K562 (cell line): Measurements from ENCODE around the gene ACOX1. TPM values are rescaled to one million over a fixed set of nuclear protein-coding genes. Genes with fewer than 3 reads are reported as not detected.

Experiments
- ARID3B ChIP-seq: fragments of 250-450 bp; sonication (Bioruptor Pico); IDR thresholded peaks from 2 replicates; pipeline ENCODE4 v1.4.0; 2020; ENCODE audit warnings: borderline replicate concordance
- HMBOX1 ChIP-seq: sonication (generic); IDR thresholded peaks from 2 replicates; pipeline ENCODE4 v1.6.1; 2016
- KLF1 ChIP-seq: fragments of 450-650 bp; IDR thresholded peaks from 2 replicates; pipeline ENCODE4 v1.6.1; 2016; ENCODE audit warnings: missing genetic modification characterization, missing compliant biosample characterization
- MXI1 ChIP-seq: IDR thresholded peaks from 2 replicates; pipeline ENCODE4 v1.6.1; 2011; ENCODE audit warnings: low read depth, mild to moderate bottlenecking, improper control_type of control experiment, low read length
- MYBL2 ChIP-seq, 2 experiments: fragments of 450-650 bp in 1 of 2; sonication (generic) in 1 of 2; formaldehyde crosslinking in 1 of 2; IDR thresholded peaks; 2 replicates each; pipeline versions ENCODE4 v1.6.1 to v1.8.1; 2017 to 2022; ENCODE audit warnings: borderline replicate concordance in 1 of 2, inconsistent platforms in 1 of 2, low read depth in 1 of 2, mild to moderate bottlenecking in 1 of 2, missing genetic modification reagents in 1 of 2, moderate library complexity in 1 of 2
- NCOA1 ChIP-seq: fragments of 450-650 bp; IDR thresholded peaks from 2 replicates; pipeline ENCODE4 v1.6.1; 2016; ENCODE audit warnings: low read depth
- NFIX ChIP-seq: fragments of 250-450 bp; sonication (Bioruptor Pico); IDR thresholded peaks from 2 replicates; pipeline ENCODE4 v1.4.0; 2020; ENCODE audit warnings: low read depth, mild to moderate bottlenecking, moderate library complexity
- PBX2 ChIP-seq, 2 experiments: IDR thresholded peaks in 1 of 2; conservative IDR thresholded peaks in 1 of 2; 2 replicates each; pipeline ENCODE4 v1.6.1; 2016; ENCODE audit warnings: low read depth in 2 of 2, mild to moderate bottlenecking in 1 of 2, missing compliant biosample characterization in 1 of 2, missing genetic modification characterization in 1 of 2, moderate library complexity in 1 of 2
- PKNOX1 ChIP-seq: fragments of 450-650 bp; IDR thresholded peaks from 2 replicates; pipeline ENCODE4 v1.6.1; 2016
- POLR2B ChIP-seq: fragments of 450-650 bp; IDR thresholded peaks from 2 replicates; pipeline ENCODE4 v1.6.1; 2018; ENCODE audit warnings: low read depth; ENCODE audit not compliant: partially characterized antibody
- POLR3A ChIP-seq: IDR thresholded peaks from 2 replicates; pipeline ENCODE4 v1.6.1; 2011; ENCODE audit warnings: borderline replicate concordance, mild to moderate bottlenecking, moderate library complexity; ENCODE audit not compliant: insufficient read length, insufficient read depth; ENCODE audit errors: extremely low read depth
- SIN3B ChIP-seq: fragments of 450-650 bp; IDR thresholded peaks from 2 replicates; pipeline ENCODE4 v1.6.1; 2017; ENCODE audit warnings: low read depth, mild to moderate bottlenecking, moderate library complexity
- SIRT6 ChIP-seq: IDR thresholded peaks from one replicate; pipeline ENCODE4 v1.6.1; 2012; ENCODE audit warnings: low read depth, mild to moderate bottlenecking, control low read depth, inconsistent platforms, low read length, moderate library complexity
- TAF15 ChIP-seq: fragments of 200-400 bp; formaldehyde crosslinking; IDR thresholded peaks from 2 replicates; pipeline ENCODE4 v1.6.1; 2017; ENCODE audit warnings: mild to moderate bottlenecking, low read depth, low read length, moderate library complexity
- TAF7 ChIP-seq: fragments of 450-650 bp; IDR thresholded peaks from 2 replicates; pipeline ENCODE4 v1.6.1; 2016; ENCODE audit warnings: missing genetic modification characterization, missing compliant biosample characterization
- TAL1 ChIP-seq: fragments of 450-650 bp; IDR thresholded peaks from 2 replicates; pipeline ENCODE4 v1.6.1; 2016; ENCODE audit warnings: mild to moderate bottlenecking
- TCF3 ChIP-seq: sonication (generic); formaldehyde crosslinking; IDR thresholded peaks from 2 replicates; pipeline ENCODE4 v1.4.0; 2020; ENCODE audit warnings: mild to moderate bottlenecking, missing genetic modification reagents
- ZBTB1 ChIP-seq: sonication (generic); formaldehyde crosslinking; IDR thresholded peaks from 2 replicates; pipeline ENCODE4 v1.8.1; 2023; ENCODE audit warnings: missing genetic modification reagents, low read depth, mild to moderate bottlenecking, borderline replicate concordance
- ZC3H8 ChIP-seq: fragments of 450-650 bp; IDR thresholded peaks from 2 replicates; pipeline ENCODE4 v1.6.1; 2017
- ZNF431 ChIP-seq: sonication (generic); formaldehyde crosslinking; IDR thresholded peaks from 2 replicates; pipeline ENCODE4 v1.8.0; 2022; ENCODE audit warnings: mild to moderate bottlenecking, missing genetic modification reagents
- ZNF444 ChIP-seq: fragments of 250-450 bp; sonication (Bioruptor Pico); IDR thresholded peaks from 2 replicates; pipeline ENCODE4 v1.4.0; 2020; ENCODE audit warnings: mild to moderate bottlenecking, moderate library complexity
- ZNF668 ChIP-seq: fragments of 250-450 bp; sonication (Bioruptor Pico); IDR thresholded peaks from 2 replicates; pipeline ENCODE4 v1.8.0; 2022; ENCODE audit warnings: mild to moderate bottlenecking, inconsistent platforms
- polyA plus RNA-seq, 8 experiments: library from polyadenylated mRNA; depleted of rRNA in 4 of 8; stranded (reverse) in 5 of 8; unstranded in 3 of 8; fragments of >200 nt; fragmentation: Nextera tagmentation in 2 of 8; fragmentation: Illumina TruSeq in 1 of 8; extraction: Ambion mirVana in 2 of 8; extraction: Trizol in 1 of 8; gene quantifications; 2 replicates each; pipeline versions ENCODE4 v1.2.1 to v1.2.3, GENCODE V29; 2011 to 2014; ENCODE audit warnings: inconsistent platforms in 1 of 8, missing spikeins in 1 of 8
- total RNA-seq, 7 experiments: library from RNA; depleted of rRNA in 6 of 7; stranded (reverse); fragments of >200 nt in 6 of 7; fragmentation: Illumina TruSeq in 2 of 7; extraction: Trizol in 2 of 7; gene quantifications; 2 replicates each; pipeline versions ENCODE4 v1.2.1 to v1.2.3, GENCODE V29; 2011 to 2021; ENCODE audit warnings: low replicate concordance in 1 of 7

Gene ACOX1
- total and polyA plus RNA-seq, 9 of the 15 experiments (the other 6 are each of a cell fraction or from before 2014, with no cell fraction given): 7.8 to 24.1 (median 14.5) TPM

GRCh38 chr17:75940727-75941441 is 38.1 kb downstream of the ACOX1 start, which contains the start of gene FBF1 (continued):
- no peak for TF ChIP-seq NFIX
- no peak for TF ChIP-seq ZNF431 (CRISPR knock-in tag)
- 0 out of 2 replicates have a peak, but pooled peaks have one; percentile 81 for TF ChIP-seq ARID3B (CRISPR knock-in tag)
- TF ChIP-seq TCF3 (CRISPR knock-in tag): peak; percentile 20; the same call in 1 of the 2 replicates
- no peak for TF ChIP-seq TAL1
- no peak for TF ChIP-seq ZNF668 (CRISPR knock-in tag)
- TF ChIP-seq SIN3B: no peak
- TF ChIP-seq TAF15: no peak
- no peak for TF ChIP-seq SIRT6
- TF ChIP-seq POLR2B: peak; percentile 93
- no peak for TF ChIP-seq POLR3A
- peak; percentile 83; the same call in 1 of the 2 replicates for TF ChIP-seq MXI1
- no peak for TF ChIP-seq ZC3H8
- TF ChIP-seq ZBTB1 (CRISPR knock-in tag): peak; percentile 58; the same call in 1 of the 2 replicates
- TF ChIP-seq KLF1: no peak
- TF ChIP-seq HMBOX1: no peak
- no peak for TF ChIP-seq ZNF444 (CRISPR knock-in tag)
- TF ChIP-seq MYBL2 (IDR thresholded peaks at IDR 0.05; ENCODE audit: low read depth): no peak
- TF ChIP-seq MYBL2 (CRISPR knock-in tag; IDR thresholded peaks at IDR 0.05; ENCODE audit: borderline replicate concordance): no peak
- no peak for TF ChIP-seq PBX2 (CRISPR knock-in tag; IDR thresholded peaks at IDR 0.05; ENCODE audit: low read depth)
- no peak for TF ChIP-seq PBX2 (tag; conservative IDR thresholded peaks at IDR 0.05; ENCODE audit: low read depth)
- TF ChIP-seq PKNOX1: no peak
- no peak for TF ChIP-seq TAF7 (tag)
- no peak for TF ChIP-seq NCOA1
